HUES64 (cell line): ENCODE data around the gene GCNT1.

Experiments
- H3K27ac ChIP-seq: 2 replicates; pipeline ENCODE4 v1.7.0; 2013; ENCODE audit warnings: low read depth, low read length, inconsistent platforms
- H3K27me3 ChIP-seq: 2 replicates; pipeline ENCODE4 v1.6.1; 2013; ENCODE audit warnings: mild to moderate bottlenecking, low read length; ENCODE audit not compliant: insufficient read depth
- H3K36me3 ChIP-seq: 2 replicates; pipeline ENCODE4 v1.6.1; 2013; ENCODE audit warnings: mild to moderate bottlenecking, low read length; ENCODE audit not compliant: insufficient read depth
- H3K4me1 ChIP-seq: 2 replicates; pipeline ENCODE4 v1.6.1; 2013; ENCODE audit warnings: mild to moderate bottlenecking, low read length, moderate library complexity; ENCODE audit not compliant: insufficient read depth
- H3K4me3 ChIP-seq: 2 replicates; pipeline ENCODE4 v1.5.1; 2013; ENCODE audit warnings: mild to moderate bottlenecking, low read length, moderate library complexity
- H3K9ac ChIP-seq: 2 replicates; pipeline ENCODE4 v1.6.1; 2013; ENCODE audit warnings: mild to moderate bottlenecking, low read depth, low read length
- H3K9me3 ChIP-seq: 2 replicates; pipeline ENCODE4 v1.6.1; 2013; ENCODE audit warnings: low read depth, low read length; ENCODE audit not compliant: insufficient read depth
- WGBS: fragments of 150-250, 120-280 bp; methylation state at CpG from one replicate; pipeline ENCODE4 v1.1.7; 2013; ENCODE audit warnings: missing lambda C conversion rate; 5-methylcytosine and 5-hydroxymethylcytosine counted together

The GCNT1 gene

DNA sequence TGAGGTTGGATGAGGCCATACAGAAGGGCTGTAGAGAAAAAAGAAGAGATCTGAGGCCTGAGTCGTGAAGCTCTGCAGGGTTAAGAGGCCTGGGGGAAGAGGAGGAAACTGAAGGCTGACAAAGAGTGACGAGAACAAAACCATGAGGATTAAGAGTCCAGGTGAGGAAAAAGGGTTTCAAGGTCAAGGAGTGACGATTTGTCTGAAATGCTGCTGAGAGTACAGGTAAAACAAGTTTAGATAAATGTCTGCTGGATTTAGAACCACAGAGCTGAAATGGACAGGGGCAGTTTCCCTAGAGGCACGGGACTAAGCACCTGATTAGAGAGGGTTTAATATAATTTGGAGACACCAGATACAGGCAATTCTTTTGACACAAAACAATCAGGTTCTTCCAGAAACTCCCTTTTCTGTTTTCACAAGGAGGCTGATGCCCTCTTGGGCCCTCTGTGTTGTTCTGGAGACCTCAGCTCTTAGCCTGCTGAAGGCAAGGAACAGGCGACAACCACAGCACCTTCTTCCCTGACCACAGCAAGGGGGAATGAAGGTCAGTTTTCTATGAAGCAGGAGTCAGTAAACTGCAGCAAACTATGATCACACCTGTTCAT, 14.6 kb upstream of the GCNT1 start:
- no peak overlapping the region for H3K9ac ChIP-seq
- H3K27me3 ChIP-seq, result no peaks in the 10 kb centered on the region
- no peaks in the 10 kb centered on the region for H3K4me1 ChIP-seq
- no peak overlapping the region for H3K4me3 ChIP-seq
- 0 out of 2 replicates have a peak, but pooled peaks cover 5% of the 10 kb centered on the region for H3K9me3 ChIP-seq
- 87% methylated on average over 5 of the region's 5 CpGs for WGBS
- H3K36me3 ChIP-seq, result no peaks in the 10 kb centered on the region
- H3K27ac ChIP-seq, result no peak overlapping the region

DNA sequence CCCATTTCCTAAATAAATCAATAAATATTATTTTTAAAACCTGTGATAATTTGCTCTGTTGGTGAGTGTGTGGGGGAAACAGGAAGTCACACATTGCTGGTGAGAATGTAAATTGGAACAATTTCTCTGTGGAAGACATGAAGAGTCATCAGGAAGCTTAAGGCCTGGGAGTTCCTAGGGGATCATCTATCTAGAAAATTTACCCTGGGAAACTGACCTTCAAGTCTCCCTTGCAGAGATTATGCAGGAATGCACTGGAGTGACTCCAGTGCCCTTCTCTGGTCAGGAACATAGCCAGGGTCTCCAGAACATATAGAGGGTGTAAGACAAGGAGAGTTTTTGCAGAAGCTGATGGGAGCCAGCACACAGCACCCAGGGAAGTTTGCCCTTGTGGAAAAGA, 13.0 kb upstream of the GCNT1 start:
- Histone ChIP-seq H3K27me3 (no peaks in the 10 kb centered on the region), H3K9me3 (0 out of 2 replicates have a peak, but pooled peaks cover 5% of the 10 kb centered on the region), H3K27ac (no peak overlapping the region), H3K36me3 (no peaks in the 10 kb centered on the region), H3K4me1 (peaks cover 3% of the 10 kb centered on the region; the same call in 1 of the 2 replicates), H3K4me3 (no peak overlapping the region), H3K9ac (no peak overlapping the region)

DNA sequence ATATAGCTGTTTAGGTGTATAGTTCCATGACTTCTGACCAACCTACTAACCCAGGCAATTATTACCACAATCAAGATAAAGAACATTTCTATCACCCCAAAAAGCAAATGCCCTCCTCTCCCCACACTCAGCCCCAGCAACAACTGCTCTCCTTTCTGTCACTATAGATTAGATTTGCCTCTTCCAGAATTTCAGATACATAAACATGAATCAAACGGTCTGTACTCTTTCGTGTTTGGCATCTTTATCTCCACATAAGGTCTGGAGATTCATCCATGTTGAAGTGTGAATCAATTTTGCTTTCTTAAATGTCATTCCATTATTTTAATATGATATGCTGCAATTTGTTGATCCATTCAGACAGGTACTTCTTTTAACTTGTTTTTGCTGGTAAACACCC, 10.5 kb upstream of the GCNT1 start:
- no peak overlapping the region for H3K27ac ChIP-seq
- H3K9ac ChIP-seq, result no peak overlapping the region
- peaks cover 18% of the 10 kb centered on the region for H3K4me1 ChIP-seq
- H3K4me3 ChIP-seq, result no peak overlapping the region
- no peaks in the 10 kb centered on the region for H3K27me3 ChIP-seq
- 89% methylated on average over 2 of the region's 2 CpGs for WGBS
- no peaks in the 10 kb centered on the region for H3K36me3 ChIP-seq
- 0 out of 2 replicates have a peak, but pooled peaks cover 5% of the 10 kb centered on the region for H3K9me3 ChIP-seq

DNA sequence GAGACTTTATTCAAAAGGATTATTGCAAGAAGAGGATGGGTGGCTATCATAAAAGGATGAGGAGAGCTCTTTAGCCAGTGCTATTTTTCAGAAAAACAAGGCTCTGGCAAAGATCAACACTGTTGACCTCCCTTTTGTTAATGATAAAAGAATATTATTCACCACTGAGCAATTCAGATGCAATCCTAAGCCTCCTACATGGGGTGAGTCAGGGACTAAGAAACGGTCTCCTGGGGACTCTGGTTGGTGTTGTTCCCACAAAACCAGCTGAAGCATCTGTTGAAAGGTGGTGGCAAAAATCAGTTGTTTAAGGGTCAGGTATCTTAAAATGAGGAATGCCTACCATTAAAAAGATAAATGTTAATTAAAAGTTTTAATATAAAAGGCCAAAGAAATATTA, 7.7 kb upstream of the GCNT1 start:
- peaks cover 22% of the 10 kb centered on the region for H3K4me1 ChIP-seq
- no peak overlapping the region for H3K9ac ChIP-seq
- no peak overlapping the region for H3K4me3 ChIP-seq
- no peaks in the 10 kb centered on the region for H3K27me3 ChIP-seq
- WGBS, result 50% methylated on average over 1 of the region's 1 CpG
- H3K9me3 ChIP-seq, result 0 out of 2 replicates have a peak, but pooled peaks cover 5% of the 10 kb centered on the region
- H3K27ac ChIP-seq, result peak overlapping the region; percentile 39; the same call in 1 of the 2 replicates
- no peaks in the 10 kb centered on the region for H3K36me3 ChIP-seq

DNA sequence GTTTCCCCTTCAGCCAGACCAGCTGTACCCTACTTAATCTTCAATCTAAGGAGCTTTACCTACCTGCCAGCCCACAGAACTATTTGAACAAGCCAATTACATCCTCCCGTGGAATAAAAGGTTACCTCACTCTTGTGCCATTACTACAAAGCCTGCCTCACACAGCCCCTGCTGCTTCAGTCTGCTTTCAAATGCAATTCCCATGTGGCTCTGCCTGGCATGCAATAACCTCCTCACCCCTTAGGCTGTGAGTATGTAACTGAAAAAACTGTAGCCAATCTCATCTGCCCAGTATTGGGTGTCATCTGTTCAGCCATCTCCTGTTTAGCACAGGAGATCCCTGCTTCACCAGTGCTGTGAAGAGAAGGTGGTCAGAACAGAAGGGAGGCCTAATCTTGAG, 6.1 kb upstream of the GCNT1 start:
- no peaks in the 10 kb centered on the region for H3K36me3 ChIP-seq
- no peak overlapping the region for H3K9ac ChIP-seq
- H3K27ac ChIP-seq, result no peak overlapping the region
- H3K27me3 ChIP-seq, result no peaks in the 10 kb centered on the region
- peaks cover 27% of the 10 kb centered on the region for H3K4me1 ChIP-seq
- no peak overlapping the region for H3K4me3 ChIP-seq
- 0 out of 2 replicates have a peak, but pooled peaks cover 5% of the 10 kb centered on the region for H3K9me3 ChIP-seq
- 35% methylated on average over 1 of the region's 1 CpG for WGBS

DNA sequence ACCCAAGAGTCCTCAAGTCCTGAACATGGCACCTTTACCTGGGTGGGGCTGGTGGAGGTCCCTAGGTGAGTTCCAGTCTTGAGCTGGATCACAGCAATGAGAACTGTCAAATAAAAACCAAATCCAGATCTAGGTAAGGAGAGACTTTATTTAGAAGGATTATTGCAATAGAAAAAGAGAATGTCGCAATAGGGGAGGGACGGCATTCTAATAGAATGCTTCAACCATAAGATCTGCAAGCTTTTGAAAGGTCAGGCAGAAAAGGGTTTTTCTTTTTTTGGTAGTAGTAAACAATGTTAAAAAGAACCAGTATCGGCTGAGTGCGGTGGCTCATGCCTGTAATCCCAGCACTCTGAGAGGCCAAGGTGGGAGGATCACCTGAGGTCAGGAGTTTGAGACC, 5.2 kb upstream of the GCNT1 start:
- Histone ChIP-seq H3K36me3 (no peaks in the 10 kb centered on the region), H3K4me3 (no peak overlapping the region), H3K9ac (no peak overlapping the region), H3K27me3 (no peaks in the 10 kb centered on the region), H3K27ac (no peak overlapping the region), H3K9me3 (0 out of 2 replicates have a peak, but pooled peaks cover 4% of the 10 kb centered on the region), H3K4me1 (peaks cover 27% of the 10 kb centered on the region)
- WGBS, result 72% methylated on average over 4 of the region's 4 CpGs

DNA sequence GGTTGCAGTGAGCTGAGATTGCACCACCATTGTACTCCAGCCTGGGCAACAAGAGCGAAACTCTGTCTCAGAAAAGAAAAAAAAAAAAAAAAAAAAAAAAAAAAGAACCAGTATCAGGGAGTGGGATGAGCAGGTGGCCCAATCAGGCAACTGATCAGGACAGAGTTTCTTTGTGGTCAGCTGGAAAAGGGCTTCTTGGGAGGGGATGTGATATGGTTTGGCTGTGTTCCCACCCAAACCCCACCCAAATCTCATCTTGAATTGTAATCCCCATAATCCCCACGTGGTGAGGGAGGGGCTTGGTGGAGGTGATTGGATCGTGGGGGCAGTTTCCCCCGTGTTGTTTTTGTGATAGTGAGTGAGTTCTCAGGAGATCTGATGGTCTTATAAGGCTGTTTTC, 4.7 kb upstream of the GCNT1 start:
- Histone ChIP-seq H3K4me1 (peaks cover 27% of the 10 kb centered on the region), H3K27me3 (no peaks in the 10 kb centered on the region), H3K36me3 (no peaks in the 10 kb centered on the region), H3K4me3 (no peak overlapping the region), H3K9ac (no peak overlapping the region), H3K9me3 (no peaks in the 10 kb centered on the region), H3K27ac (no peak overlapping the region)
- WGBS, result 54% methylated on average over 4 of the region's 4 CpGs

DNA sequence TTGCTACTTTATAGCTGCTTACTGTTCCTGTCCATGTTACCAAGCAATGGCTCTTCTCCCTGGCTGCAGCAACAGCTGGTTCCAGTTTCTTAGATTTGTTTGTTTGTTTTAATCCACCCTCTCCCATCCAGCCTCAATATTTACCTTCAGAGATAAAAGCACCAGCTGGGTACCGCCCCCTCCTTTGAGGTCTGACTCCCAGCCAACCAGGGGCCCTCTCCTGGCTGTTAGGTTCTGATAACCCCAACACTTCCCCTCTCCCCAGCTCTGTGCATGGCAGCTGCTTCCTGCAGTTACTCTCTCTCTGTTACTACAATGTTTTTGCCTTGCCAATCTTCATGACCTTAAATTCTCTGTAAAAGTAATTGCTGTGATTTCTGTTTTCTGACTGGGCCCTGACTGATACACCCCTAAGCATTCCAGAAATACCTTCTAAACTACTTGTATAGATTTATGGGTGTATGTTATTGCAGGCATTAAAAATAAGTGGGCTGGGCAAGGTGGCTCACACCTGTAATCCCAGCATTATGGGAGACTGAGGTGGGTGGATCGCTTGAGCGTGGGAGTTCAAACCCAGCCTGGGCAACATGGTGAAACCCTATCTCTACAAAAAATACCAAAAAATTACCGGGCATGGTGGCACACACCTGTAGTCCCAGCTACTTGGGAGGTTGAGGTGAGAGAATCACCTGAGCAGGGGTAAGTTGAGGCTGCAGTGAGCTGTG, 2.6 kb upstream of the GCNT1 start:
- H3K4me3 ChIP-seq, result no peak overlapping the region
- H3K9ac ChIP-seq, result no peak overlapping the region
- H3K36me3 ChIP-seq, result no peaks in the 10 kb centered on the region
- 76% methylated on average over 4 of the region's 4 CpGs for WGBS
- peaks cover 8% of the 10 kb centered on the region for H3K27me3 ChIP-seq
- H3K9me3 ChIP-seq, result no peaks in the 10 kb centered on the region
- no peak overlapping the region for H3K27ac ChIP-seq
- peaks cover 25% of the 10 kb centered on the region for H3K4me1 ChIP-seq

DNA sequence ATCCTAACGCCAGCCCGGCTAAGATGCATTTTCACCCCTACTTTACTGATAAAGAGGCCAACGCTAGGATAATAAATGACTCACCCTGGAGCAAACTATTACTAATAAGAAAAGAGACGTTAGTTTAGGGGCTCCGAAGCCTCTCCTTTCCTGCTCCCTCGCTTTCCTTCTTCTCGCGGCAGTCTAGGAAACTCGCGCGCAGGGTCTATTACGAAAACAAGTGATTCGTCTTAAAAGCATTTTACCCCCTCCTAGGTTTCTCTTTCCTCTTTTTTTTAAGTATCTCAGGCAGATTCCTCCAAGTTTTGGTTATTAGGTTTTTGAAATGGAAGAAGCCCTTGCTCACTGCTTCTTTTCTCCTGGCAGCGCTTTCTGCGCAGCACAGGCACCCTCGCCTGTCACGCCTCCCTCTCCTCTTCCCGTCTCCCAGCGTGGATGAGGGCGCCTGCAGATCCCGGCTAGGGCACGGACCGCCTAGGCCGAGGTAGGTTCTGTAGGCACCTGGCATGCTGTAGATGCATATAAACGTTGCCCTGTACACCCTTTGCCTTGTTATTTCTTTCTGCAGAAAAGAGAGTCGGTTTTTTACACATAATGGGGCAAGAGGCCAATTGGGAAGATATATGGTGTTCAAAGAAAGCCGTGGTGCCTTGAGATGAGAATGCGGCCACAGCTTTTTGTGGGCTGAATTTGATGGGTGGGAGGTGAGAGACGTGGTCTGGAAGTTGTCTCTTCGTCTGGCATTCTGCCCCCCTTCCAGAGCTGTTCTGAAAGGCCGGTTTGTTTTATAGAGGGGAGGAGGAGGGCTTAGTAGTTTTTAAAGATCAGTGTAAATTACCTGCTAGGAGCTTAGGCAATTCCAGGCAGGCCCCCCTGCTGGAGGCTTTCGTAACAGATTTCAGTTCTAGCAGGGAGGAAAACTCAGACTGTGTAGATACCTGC, 983 bp downstream of the GCNT1 start:
- peak overlapping the region; percentile 92 for H3K4me3 ChIP-seq
- H3K36me3 ChIP-seq, result no peaks in the 10 kb centered on the region
- H3K9me3 ChIP-seq, result no peaks in the 10 kb centered on the region
- peaks cover 17% of the 10 kb centered on the region for H3K4me1 ChIP-seq
- peak overlapping the region; percentile 63 for H3K9ac ChIP-seq
- no peak overlapping the region for H3K27ac ChIP-seq
- H3K27me3 ChIP-seq, result peaks cover 8% of the 10 kb centered on the region
- WGBS, result under 1% methylated on average over 32 of the region's 32 CpGs

DNA sequence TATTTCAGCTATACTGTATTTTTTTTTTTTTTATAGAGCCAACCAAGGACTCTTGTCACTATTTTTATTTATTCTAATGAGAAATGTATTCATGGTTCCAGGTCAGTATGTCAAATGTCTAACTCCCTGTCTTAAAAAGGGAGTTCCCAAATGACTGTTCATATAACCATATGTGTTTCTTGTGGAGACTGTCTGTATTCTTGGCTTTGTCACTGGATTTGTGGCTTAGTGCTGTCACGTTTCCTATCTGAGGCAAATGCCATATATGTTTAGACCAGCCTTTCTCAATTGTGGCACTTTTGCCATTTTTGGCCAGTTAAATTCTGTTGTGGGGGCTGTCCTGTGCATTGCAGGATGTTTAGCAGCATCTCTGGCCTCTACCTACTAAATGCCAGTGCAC, 3.1 kb downstream of the GCNT1 start:
- 91% methylated on average over 1 of the region's 1 CpG for WGBS
- no peaks in the 10 kb centered on the region for H3K36me3 ChIP-seq

DNA sequence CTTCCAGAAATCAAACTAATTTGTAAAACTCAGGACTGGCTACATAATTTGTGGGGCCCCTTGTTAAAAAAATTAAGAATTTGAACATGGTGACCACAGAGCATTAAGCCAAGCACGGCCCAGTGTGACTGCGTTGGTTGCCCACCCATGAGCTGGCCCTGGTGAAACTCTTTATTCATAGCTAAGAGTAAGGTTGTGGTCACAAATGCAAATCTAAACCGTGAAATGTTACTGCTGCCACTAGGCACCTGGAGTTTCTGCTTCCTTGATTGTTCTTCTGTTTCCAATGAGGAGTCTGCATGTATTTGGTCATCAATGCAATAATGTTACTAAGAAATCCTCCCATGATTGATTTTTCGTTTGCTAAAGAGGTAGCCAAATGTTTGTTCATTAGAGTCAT, 4.2 kb downstream of the GCNT1 start:
- H3K36me3 ChIP-seq, result no peaks in the 10 kb centered on the region
- 89% methylated on average over 4 of the region's 4 CpGs for WGBS
- no peaks in the 10 kb centered on the region for H3K9me3 ChIP-seq
- H3K9ac ChIP-seq, result no peak overlapping the region
- H3K4me1 ChIP-seq, result peaks cover 10% of the 10 kb centered on the region
- H3K27ac ChIP-seq, result no peak overlapping the region
- peaks cover 8% of the 10 kb centered on the region for H3K27me3 ChIP-seq
- H3K4me3 ChIP-seq, result no peak overlapping the region

More for the DNA sequence above, 3.1 kb downstream of the GCNT1 start:
- Histone ChIP-seq H3K9ac (no peak overlapping the region), H3K27me3 (peaks cover 8% of the 10 kb centered on the region), H3K27ac (no peak overlapping the region), H3K9me3 (no peaks in the 10 kb centered on the region), H3K4me1 (peaks cover 8% of the 10 kb centered on the region), H3K4me3 (no peak overlapping the region)
